DOHH2 (cell line): ENCODE results near the gene DHX40.

ENCODE experiments used
- EZH2phosphoT487 ChIP-seq: fragments of 200-600 bp; sonication (generic); IDR thresholded peaks from 2 replicates; pipeline ENCODE4 v1.6.1; 2017; ENCODE audit warnings: borderline replicate concordance, mild to moderate bottlenecking, antibody characterized with exemption, low read length, moderate library complexity, mixed read lengths
- TF ChIP-seq, protein P1 (sequence below): fragments of 200-600 bp; sonication (generic); IDR thresholded peaks from one replicate; pipeline ENCODE4 v1.5.1; 2014; ENCODE audit warnings: antibody characterized with exemption, mild to moderate bottlenecking, low read depth, low read length; ENCODE audit not compliant: poor library complexity, severe bottlenecking

DNA sequence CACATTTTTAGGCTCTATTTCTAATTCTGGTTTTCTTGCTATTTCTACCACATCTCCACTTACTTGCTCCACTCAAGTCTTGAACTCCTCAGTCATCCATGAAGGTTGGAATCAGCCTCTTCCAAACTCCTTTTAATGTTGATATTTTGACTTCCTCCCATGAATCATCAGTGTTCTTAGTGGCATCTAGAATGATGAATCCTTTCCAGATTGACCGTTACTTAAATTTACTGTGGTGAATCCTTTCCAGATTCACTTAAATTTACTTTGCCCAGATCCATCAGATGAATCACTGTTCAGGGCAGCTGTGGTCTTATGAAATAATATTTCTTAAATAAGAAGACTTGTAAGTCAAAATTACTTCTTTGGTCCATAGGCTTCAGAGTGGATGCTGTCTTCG is 86.7 kb downstream of the DHX40 start:
- TF ChIP-seq, protein P1, sequence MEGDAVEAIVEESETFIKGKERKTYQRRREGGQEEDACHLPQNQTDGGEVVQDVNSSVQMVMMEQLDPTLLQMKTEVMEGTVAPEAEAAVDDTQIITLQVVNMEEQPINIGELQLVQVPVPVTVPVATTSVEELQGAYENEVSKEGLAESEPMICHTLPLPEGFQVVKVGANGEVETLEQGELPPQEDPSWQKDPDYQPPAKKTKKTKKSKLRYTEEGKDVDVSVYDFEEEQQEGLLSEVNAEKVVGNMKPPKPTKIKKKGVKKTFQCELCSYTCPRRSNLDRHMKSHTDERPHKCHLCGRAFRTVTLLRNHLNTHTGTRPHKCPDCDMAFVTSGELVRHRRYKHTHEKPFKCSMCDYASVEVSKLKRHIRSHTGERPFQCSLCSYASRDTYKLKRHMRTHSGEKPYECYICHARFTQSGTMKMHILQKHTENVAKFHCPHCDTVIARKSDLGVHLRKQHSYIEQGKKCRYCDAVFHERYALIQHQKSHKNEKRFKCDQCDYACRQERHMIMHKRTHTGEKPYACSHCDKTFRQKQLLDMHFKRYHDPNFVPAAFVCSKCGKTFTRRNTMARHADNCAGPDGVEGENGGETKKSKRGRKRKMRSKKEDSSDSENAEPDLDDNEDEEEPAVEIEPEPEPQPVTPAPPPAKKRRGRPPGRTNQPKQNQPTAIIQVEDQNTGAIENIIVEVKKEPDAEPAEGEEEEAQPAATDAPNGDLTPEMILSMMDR = no peak
- no peak for TF ChIP-seq EZH2phosphoT487
